Measurements from ENCODE around the gene PTH1R. TPM values are rescaled to one million over a fixed set of nuclear protein-coding genes. Genes with fewer than 3 reads are reported as not detected.

The PTH1R gene
- total RNA-seq, 1 experiment from 2014 or later: 1.0 TPM

- Histone ChIP-seq H2BK5ac (ENCODE audit: insufficient read length, low read length) (no peak overlapping the region), H3K4me1 (ENCODE audit: insufficient read depth, low read length) (no peaks in the 10 kb centered on the region), H3K9ac (ENCODE audit: extremely low read depth, insufficient read length, low read length) (no peak overlapping the region), H3K9me3 (ENCODE audit: control insufficient read depth, low read depth, low read length) (no peaks in the 10 kb centered on the region), H3K27me3 (ENCODE audit: insufficient read depth, low read length) (no peaks in the 10 kb centered on the region), H3K56ac (ENCODE audit: insufficient read length, low read depth, low read length) (no peak overlapping the region), H3K79me1 (ENCODE audit: insufficient read depth, low read depth, low read length, poor library complexity, severe bottlenecking) (no peaks in the 10 kb centered on the region), H2BK12ac (ENCODE audit: insufficient read length, low read depth, low read length) (no peak overlapping the region), H3K14ac (ENCODE audit: insufficient read depth, low read length) (no peak overlapping the region), H2AK5ac (ENCODE audit: insufficient read length, low read length) (no peak overlapping the region), H3K79me2 (ENCODE audit: insufficient read depth, low read length) (no peaks in the 10 kb centered on the region), H2BK20ac (ENCODE audit: low read depth, low read length, poor library complexity, severe bottlenecking) (no peak overlapping the region), H3K4ac (ENCODE audit: low read depth, low read length) (no peak overlapping the region), H2AFZ (ENCODE audit: low read length) (no peak overlapping the region), H3T11ph (ENCODE audit: low read length) (no peak overlapping the region), H3K23me2 (ENCODE audit: insufficient read length, low read depth, low read length, poor library complexity, severe bottlenecking) (no peaks in the 10 kb centered on the region), H3K23ac (ENCODE audit: insufficient read length, low read depth, low read length) (no peak overlapping the region), H3K18ac (ENCODE audit: insufficient read length, low read depth, low read length) (no peak overlapping the region), H4K20me1 (ENCODE audit: control insufficient read depth, insufficient read depth, insufficient read length) (no peaks in the 10 kb centered on the region), H4K91ac (ENCODE audit: insufficient read length, low read depth, low read length) (no peak overlapping the region), H2BK15ac (ENCODE audit: low read depth, low read length) (no peak overlapping the region), H3K27ac (ENCODE audit: insufficient read length, low read depth, low read length) (no peak overlapping the region), H2BK120ac (ENCODE audit: low read depth, low read length, poor library complexity, severe bottlenecking) (no peak overlapping the region), H3K4me2 (ENCODE audit: insufficient read depth, insufficient read length, low read length) (no peak overlapping the region), H4K5ac (ENCODE audit: insufficient read length, low read depth, low read length) (no peak overlapping the region), H4K8ac (replicated peaks; ENCODE audit: insufficient read length, low read depth, low read length) (no peak overlapping the region)
- peak; percentile 85 for TF ChIP-seq CTCF (conservative IDR thresholded peaks at IDR 0.05)
- peak; percentile 70 for DNase-seq
- H3K9me3 Mint-ChIP-seq: no peaks in the 10 kb centered on the region
- peaks cover 37% of the 10 kb centered on the region for H3K27me3 Mint-ChIP-seq (ENCODE audit: low read depth)
- H3K27ac Mint-ChIP-seq: no peak overlapping the region
- no CpG with 5 or more reads among the region's 15 CpGs for WGBS (ENCODE audit: extremely low coverage, insufficient read length, low lambda C conversion rate)
- H3K36me3 Mint-ChIP-seq (ENCODE audit: insufficient read depth in 1 of 3, low read depth in 3 of 3): no peaks in the 10 kb centered on the region
- no peak overlapping the region for H3K4me3 Mint-ChIP-seq
- H3K4me1 Mint-ChIP-seq: peaks cover 8 to 23% of the 10 kb centered on the region in 2 experiments
These were observed 10.6 kb upstream of the PTH1R start for GRCh38 chr3:46866720-46867549.

Measured in H9 (cell line).